ENCODE measurements around the gene STARD10.

- TF ChIP-seq, protein P1, sequence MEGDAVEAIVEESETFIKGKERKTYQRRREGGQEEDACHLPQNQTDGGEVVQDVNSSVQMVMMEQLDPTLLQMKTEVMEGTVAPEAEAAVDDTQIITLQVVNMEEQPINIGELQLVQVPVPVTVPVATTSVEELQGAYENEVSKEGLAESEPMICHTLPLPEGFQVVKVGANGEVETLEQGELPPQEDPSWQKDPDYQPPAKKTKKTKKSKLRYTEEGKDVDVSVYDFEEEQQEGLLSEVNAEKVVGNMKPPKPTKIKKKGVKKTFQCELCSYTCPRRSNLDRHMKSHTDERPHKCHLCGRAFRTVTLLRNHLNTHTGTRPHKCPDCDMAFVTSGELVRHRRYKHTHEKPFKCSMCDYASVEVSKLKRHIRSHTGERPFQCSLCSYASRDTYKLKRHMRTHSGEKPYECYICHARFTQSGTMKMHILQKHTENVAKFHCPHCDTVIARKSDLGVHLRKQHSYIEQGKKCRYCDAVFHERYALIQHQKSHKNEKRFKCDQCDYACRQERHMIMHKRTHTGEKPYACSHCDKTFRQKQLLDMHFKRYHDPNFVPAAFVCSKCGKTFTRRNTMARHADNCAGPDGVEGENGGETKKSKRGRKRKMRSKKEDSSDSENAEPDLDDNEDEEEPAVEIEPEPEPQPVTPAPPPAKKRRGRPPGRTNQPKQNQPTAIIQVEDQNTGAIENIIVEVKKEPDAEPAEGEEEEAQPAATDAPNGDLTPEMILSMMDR (conservative IDR thresholded peaks at IDR 0.05; ENCODE audit: low read length): no peak
- TF ChIP-seq EZH2phosphoT487 (IDR thresholded peaks at IDR 0.05; ENCODE audit: borderline replicate concordance, low read depth, low read length): no peak
These were observed 35.0 kb downstream of the STARD10 start for GRCh38 chr11:72758690-72759389.

All from OCI-LY7 (cell line).